ENCODE results near the gene KIF3A. TPM values are rescaled to one million over a fixed set of nuclear protein-coding genes. Genes with fewer than 3 reads are reported as not detected.

Gene KIF3A
- total RNA-seq, 1 experiment from 2014 or later = 6.7 TPM

DNA sequence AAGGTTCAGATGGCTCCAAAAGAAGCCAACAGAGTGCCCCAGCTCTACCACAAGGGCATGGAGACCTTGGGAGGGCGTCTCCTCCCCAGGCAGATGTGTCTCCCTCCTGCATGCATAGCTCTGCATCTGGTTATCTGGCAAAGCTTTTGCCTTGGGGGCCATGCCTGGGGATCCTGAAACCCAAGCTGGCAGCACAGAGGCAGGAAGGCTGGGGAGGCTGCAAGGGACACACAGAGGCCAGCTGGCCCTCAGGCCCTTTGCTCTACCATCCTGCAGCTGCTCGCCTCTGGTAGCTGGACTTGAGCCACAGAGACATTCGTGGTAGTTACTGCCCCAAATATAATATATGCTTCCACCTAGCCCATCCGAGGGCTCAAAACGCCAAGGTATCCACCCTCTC is 35.8 kb upstream of the KIF3A start:
- in situ Hi-C loops (cut with HindIII; ENCODE audit: low pct_unique_long_range_greater_than_20kb, low sequenced_read_pairs) = no loop called here
- DNase-seq (ENCODE audit: low read depth, low spot score) = no peak

DNA sequence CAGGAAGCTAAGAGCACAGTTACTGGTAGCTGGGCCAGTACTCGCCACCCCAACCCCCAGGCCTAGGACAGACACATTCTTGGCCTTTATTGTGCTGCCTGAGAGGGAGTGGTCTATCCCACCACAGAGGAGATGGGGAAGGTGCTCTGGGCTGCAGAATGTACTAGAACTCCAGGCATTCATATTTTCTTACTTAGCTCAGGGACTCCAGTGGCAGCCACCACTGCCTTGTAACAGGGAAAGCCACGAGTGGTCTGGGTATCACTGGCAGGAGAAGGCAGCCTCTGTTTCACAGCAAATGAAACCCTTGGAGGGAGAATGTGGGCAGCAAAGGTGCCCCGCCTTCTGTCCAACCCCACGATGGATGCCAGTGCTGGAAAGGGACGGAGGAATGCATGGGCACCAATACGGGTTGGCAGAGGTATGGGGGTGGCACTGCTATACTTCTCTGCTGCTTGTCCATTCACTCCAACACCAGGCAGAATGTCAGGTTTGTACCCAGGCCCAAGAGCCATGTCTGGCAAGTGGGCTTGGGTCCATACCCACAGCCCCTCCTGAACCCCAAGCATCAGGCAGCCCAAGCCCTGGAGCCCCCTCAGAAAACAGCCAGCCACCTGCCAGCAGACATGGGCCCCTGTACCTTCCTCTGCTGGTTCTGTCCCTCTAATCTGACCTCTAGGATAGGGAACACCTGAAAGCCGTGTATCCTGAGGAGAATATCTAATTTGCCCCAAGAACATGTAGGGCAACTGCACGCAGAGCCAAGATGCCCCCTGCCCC is 35.1 kb upstream of the KIF3A start:
- in situ Hi-C loops (cut with HindIII; ENCODE audit: low pct_unique_long_range_greater_than_20kb, low sequenced_read_pairs) = no loop called here
- no peak for DNase-seq (ENCODE audit: low read depth, low spot score)

DNA sequence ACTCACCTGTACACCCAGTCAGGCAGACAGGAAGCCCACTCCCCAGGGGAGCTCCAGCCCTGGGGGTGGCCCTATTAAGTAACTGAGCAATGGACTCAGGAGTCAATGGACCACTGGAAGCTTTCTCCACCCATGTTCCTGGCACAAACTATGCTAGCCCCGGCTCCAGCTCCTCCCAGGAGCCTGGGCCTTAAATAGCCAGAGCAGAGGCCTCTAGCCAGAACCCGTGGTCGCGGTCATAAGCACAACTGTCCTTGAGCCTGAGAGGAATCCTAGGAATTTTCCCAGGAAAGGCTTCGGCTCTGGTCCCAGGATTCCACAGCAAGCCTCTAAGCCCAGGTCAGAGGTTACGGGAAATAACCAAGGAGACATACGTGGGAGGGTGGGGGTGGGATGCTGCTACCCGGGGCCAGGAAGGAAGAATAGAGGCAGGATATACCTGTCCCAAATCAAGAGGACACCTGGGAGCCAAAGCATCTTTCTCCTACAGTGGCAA is 34.2 kb upstream of the KIF3A start:
- in situ Hi-C loops (cut with HindIII; ENCODE audit: low pct_unique_long_range_greater_than_20kb, low sequenced_read_pairs) = no loop called here
- DNase-seq (ENCODE audit: low read depth, low spot score) = no peak

DNA sequence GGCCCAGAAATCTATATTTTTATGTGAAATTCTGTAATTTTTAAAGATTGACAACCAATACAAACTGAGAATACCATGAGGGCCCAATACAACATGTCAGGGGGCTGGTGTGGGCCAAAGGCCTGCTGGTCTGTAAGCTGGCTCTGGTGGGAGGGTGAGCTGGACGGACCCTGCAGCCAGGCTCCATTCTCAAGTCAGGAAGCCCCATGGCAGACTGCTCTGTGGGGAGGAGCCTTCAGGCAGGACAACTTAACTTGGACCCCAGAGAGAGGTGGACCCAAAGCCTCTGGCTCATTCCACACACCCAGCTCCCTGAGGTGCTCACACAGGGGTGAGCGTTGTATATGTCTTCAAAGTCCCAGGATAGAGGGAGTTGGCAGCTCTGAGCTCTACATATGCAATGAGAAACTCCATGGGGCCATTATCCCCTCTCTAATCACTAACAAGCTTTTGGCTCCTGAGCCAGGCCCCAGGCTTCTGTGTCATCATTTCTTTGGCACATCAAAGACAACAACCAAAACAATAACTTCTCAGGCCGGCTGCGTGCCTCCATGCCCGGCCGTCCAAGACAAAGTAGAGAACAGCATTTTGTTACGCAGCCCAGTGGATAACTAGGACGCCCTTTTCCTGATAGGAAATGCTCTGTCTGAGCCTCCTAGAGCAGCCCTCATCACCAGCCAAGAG is 33.3 kb upstream of the KIF3A start:
- in situ Hi-C loops (cut with HindIII; ENCODE audit: low pct_unique_long_range_greater_than_20kb, low sequenced_read_pairs) = no loop called here

DNA sequence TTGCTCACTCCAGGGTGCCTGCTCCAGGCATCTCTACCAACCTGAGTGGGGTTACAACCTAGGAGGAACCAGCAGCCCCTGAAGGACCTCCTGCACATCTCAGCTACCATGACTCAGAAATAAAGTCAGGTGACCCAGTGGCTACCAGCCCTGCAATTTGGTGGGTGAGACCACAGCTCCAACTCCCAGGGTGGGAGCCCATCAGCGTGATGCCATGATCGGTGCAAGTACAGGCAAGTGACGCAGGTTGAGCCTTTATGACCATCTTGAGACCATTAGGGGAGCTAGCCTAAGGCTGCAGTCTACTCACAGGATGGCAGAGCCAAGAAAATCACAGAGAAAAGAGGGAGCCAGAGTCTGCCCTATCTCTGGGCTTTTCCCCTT is 31.1 kb upstream of the KIF3A start:
- no peak for DNase-seq (ENCODE audit: low read depth, low spot score)
- in situ Hi-C loops (cut with HindIII; ENCODE audit: low pct_unique_long_range_greater_than_20kb, low sequenced_read_pairs) = no loop called here

More for the DNA sequence above, 33.3 kb upstream of the KIF3A start:
- no peak for DNase-seq (ENCODE audit: low read depth, low spot score)

DNA sequence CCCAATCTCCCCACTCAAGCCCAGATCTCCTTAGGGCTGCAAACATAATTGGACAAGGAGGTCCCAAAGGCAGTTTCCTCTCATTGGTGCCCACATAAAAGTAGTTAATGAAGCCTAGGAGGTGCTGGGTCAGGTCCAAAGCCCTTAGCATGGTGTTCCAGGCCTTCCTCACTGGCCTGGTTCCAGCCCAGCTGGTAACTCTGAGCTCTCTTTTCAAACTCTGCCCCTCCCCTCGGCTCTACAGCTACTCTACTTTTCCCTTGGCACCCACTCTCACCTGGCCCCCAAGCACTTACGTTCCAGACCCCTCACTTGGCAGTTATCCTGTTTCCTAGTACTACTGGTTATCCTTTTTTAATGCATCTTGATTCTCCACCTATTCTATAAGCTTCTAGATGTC is 29.8 kb upstream of the KIF3A start:
- in situ Hi-C loops (cut with HindIII; ENCODE audit: low pct_unique_long_range_greater_than_20kb, low sequenced_read_pairs) = no loop called here

DNA sequence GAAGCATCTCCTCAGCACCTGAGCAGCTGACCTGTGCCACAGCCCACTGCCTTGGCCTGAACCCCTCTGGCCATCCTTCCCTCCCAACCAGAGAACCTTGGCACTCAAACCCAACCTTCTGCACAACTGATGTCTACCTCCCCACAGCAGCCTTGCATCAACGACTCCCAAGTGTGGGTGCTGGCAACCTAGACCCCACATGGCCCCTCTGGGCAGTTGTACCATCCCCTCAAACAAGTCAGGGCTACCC is 29.4 kb upstream of the KIF3A start:
- no peak for DNase-seq (ENCODE audit: low read depth, low spot score)
- in situ Hi-C loops (cut with HindIII; ENCODE audit: low pct_unique_long_range_greater_than_20kb, low sequenced_read_pairs) = no loop called here

More for the DNA sequence above, 29.8 kb upstream of the KIF3A start:
- no peak for DNase-seq (ENCODE audit: low read depth, low spot score)

DNA sequence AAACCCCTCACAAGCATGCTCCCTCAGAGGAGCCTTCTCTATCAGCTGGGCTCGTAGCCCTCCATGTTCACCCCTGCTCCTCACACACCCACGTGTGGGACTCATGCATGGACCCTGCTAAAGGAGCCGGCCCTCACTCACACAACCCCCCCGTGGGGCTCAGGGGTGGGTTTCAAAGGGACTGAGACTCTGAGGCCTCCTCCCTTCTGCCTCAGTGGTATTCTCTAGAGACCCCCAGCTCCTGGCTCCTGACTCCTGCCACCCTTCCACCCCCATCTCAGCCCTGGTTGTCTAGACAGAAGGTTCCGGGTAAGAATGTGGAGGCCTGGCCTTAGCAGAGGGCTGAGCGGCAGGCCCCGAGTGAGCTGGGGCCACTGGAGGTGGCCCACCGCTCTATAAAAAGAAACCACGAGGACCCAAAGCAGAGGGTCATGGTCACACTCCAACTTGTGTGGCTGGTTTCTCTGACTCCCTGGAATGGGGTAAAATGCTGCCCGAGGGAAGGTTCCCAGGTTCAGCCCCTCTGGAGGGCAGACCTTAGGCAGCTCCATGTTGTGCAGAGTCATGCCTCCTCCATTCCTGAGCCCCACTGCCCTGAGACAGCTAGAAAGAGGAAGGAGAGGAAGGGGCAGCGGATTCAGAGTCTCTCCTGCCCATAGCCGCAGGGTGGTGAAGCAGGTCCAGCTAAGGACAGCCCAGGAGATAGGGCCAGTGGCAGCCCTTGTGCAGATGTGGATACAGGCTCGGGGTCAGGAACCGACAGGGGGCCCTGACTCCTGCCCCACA is 28.9 kb upstream of the KIF3A start:
- in situ Hi-C loops (cut with HindIII; ENCODE audit: low pct_unique_long_range_greater_than_20kb, low sequenced_read_pairs) = no loop called here
- no peak for DNase-seq (ENCODE audit: low read depth, low spot score)

DNA sequence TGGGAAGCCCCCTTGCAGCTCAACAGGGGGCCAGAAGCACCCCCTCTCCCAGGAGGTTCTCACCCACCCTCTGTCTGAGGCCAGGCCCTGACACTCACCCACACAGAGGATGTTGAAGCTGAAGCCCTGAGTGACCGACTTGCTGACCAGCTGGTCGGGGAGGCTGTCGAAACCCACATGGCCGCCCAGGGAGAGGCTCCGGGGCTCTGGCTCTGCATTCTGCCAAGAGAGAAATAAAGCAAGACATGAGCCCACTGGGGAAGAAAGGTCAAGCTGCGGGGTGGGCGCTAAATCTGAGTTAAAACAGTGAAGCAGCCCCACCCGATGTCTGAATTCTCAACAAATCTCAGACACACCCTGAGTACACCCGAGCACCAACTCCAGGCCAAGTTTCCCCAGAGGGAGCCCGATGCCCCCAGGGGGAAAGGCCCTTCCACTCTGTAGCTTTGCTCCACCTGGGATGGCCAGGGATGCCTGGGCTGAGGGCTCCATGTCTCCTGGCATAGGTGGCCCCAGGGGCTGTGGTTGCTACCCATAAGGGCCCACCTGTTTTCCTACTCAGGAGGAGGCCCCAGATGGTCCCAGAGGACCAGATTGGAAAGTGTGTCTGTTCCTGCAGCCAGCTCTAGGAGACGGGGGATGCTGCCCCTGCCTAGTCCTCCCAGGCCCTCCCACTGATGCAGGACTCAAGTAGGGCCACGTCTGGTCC is 28.1 kb upstream of the KIF3A start:
- in situ Hi-C loops (cut with HindIII; ENCODE audit: low pct_unique_long_range_greater_than_20kb, low sequenced_read_pairs) = no loop called here
- no peak for DNase-seq (ENCODE audit: low read depth, low spot score)

DNA sequence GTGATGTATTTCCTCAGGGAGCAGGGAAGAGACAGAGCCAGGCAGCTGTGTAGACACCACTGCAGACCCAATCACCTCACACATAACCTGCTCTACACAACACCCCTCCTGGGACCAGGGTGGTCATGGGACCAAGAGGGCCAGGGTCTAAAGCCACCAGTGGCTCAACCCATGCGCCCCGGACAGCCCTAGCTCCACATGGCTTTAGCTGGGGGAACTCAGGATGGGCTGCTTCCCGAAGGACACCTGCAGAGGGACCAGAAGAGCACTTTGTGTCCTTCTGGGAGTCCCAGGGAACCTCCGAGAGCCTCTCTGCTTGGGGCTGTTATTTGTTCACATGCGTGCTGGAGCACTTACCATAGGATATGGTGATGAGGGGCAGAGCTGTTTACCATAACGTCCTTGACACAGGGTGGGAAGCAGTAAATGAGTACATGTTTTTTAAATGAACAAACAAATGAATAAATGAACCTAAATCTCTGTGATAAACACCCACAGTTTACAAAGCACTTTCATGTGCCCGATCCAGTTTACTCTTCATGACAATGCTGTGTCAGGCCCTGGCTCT is 27.4 kb upstream of the KIF3A start:
- in situ Hi-C loops (cut with HindIII; ENCODE audit: low pct_unique_long_range_greater_than_20kb, low sequenced_read_pairs) = no loop called here
- DNase-seq (ENCODE audit: low read depth, low spot score) = no peak

DNA sequence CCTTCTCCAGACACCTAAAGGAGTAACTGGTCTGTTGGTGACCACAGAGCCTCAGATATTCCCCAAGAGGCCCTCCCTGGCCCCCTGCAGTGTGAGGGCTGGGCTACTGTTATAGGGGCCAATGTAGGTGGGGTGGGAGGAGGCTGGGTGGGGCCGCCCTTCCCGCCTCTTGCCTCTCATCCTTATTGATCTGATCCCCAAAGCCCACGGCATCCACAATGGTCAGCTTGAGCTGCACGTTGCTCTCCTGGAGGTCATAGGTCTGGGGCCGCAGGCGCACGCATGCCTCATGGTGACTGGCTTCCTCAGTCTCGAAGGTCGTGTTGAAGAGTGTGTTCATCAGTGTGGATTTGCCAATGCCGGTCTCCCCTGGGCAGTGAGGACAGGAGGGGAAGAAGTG is 26.7 kb upstream of the KIF3A start:
- DNase-seq (ENCODE audit: low read depth, low spot score) = no peak
- in situ Hi-C loops (cut with HindIII; ENCODE audit: low pct_unique_long_range_greater_than_20kb, low sequenced_read_pairs) = no loop called here

DNA sequence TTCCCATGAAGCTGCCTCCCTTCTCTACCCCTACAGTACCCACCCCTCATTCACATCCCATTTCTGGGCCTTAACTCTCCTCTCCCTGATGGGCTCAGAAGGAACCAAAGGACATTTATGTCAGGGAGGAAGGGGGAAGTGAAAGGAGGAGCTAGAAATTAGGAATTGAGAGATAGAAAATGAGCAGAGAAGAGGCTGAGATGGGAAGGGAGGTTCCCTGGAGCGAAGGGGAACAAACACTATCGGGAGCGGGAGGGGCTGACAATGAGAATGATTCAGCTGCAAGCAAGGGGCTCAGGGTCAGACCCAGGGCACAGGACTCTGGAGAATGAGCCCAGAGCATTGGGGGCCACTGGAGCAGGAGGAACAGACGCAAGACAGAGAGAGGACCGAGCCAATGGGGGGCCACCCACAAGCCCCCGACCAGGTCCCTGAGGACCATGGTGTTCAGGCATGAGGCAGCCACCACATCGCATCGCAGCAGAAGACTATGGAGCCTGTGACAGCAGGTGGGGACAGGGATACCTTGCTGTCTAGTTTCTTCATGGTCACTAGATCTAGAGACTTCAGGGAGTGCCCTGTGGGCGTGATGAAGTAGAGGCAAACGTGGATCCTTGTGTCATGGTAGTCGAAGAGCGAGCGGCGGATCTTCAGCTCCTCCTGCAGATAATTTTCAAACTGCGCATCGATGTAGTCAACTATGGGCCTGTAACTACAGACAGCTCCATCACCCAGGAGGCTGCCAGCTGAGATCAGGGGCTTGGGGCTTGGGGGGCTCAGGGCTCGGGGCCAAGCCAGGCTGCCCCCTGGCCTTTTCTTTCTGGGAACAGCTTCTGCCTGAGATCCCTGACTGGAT is 26.1 kb upstream of the KIF3A start:
- in situ Hi-C loops (cut with HindIII; ENCODE audit: low pct_unique_long_range_greater_than_20kb, low sequenced_read_pairs) = no loop called here
- DNase-seq (ENCODE audit: low read depth, low spot score) = no peak

DNA sequence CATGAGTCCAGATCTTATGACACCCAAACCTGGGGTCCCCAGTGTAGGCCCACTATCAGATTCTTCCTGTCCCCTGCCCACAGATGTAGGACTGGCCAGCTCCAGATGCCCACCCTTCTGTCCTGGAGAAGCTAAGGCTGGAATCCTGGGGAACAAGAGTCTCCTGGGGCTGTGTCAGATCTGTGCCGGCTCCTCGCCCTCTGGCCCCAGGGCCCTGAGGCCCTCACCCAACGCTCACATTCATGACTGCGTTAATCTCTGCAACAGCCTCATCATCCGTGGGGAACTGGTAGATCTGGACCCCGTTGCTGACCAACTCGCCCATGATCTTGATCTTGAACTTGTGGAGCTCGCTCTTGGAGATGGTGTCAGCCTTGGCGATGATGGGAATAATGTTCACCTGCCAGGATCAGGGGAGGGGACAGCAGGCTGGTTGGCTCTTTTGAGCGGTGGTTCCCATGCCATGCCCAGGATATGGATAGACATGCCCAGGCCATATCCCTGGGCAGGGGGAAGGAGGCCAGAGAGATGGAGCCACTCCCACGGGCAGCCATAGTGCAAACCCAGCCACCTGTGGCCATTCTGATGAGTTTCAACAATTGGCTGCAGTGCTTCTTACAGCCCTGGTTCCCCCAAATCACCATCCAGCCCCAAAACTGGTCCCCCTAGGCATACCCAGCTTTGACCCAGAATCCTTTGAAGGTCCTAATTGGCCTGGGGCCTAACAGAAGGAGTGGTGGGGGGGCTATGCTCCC is 25.1 kb upstream of the KIF3A start:
- DNase-seq (ENCODE audit: low read depth, low spot score) = no peak
- in situ Hi-C loops (cut with HindIII; ENCODE audit: low pct_unique_long_range_greater_than_20kb, low sequenced_read_pairs) = no loop called here

DNA sequence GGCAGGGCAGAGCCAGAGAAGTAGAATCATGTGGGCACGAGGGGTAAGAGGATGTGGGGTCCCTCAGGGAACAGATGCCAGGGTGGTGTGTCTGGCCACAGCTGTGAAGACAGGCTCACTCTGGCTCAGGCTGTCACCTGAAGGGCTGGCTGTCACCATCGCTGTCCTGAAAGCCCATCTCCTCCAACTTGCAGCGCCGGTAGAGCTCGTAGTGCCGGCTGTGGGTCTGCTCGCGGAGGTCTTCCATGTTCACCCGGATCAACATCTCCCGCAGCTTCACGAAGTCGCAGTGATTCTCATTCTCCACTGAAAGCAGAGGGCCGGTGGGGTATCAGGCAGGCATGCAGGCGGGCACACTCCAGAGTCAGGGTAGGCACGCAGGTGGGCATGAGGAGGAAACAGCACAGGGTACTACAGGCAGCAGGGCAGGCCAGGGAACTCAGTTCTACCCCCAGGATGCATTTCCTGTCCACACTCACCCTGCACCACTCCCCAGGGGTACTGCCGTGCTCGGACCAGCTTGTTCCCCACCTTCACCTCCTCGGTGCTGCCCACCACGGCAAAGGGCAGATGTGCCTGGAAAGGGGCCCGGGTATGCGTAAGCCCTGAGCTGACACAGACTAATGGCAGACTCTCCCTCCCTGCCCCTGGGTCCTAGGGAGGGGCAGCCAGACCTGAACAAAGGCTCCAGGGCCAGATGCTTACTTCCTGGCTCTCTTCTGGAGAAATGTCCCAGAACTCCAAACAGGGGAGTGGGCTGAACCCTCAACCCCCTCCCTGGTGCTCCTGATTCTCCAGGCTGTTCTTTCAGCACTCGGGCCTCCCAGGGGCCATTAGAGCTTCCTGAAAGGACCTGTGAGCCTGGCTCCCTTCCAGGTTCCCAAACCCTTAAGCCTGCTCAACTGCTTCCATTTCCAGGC is 24.2 kb upstream of the KIF3A start:
- DNase-seq (ENCODE audit: low read depth, low spot score) = no peak
- in situ Hi-C loops (cut with HindIII; ENCODE audit: low pct_unique_long_range_greater_than_20kb, low sequenced_read_pairs) = no loop called here

DNA sequence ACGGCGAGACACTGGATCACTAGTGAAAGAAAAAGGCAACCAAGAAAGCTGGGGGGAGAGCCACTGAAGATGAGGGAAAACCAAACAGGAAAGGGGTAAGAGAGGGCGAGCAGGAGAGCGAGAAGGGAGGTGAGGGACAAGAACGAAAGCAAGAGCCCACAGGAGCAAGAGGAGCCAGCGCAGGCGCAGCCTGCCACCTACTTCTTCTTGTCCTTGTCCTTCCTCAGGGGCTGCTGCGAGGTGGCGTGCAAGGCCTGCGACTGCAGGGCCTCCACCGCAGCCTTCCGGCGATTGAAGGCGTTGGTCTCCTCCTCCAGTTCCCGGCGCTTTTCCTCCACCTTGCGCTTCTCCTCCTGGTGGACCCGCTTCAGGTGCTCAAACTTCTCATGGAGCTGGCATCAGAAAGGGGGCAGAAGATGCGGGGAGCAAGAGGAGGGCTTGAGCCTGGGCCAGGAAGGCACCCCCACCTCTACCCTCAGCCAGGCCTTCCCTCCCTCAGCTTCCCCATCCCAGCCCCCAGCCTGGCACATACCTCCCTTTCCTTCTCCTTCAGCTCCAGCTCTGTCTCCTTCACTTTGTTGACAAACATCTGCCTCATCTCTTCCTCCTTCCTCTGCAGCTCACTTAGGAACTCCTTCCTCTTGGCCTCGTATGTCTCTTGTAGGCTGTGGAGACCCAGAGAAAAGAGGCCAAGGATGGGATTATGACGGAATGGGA is 23.4 kb upstream of the KIF3A start:
- no peak for DNase-seq (ENCODE audit: low read depth, low spot score)
- in situ Hi-C loops (cut with HindIII; ENCODE audit: low pct_unique_long_range_greater_than_20kb, low sequenced_read_pairs) = no loop called here
